HG02571 (cell line): Measurements from ENCODE around the gene PPP2R5B.

Source experiments
- ATAC-seq: cut with Tn5 transposase; IDR thresholded peaks from one replicate; pipeline ENCODE4 v1.9.1; 2021; ENCODE audit warnings: mild to moderate bottlenecking, moderate library complexity; ENCODE audit not compliant: unreplicated experiment

Gene PPP2R5B

DNA sequence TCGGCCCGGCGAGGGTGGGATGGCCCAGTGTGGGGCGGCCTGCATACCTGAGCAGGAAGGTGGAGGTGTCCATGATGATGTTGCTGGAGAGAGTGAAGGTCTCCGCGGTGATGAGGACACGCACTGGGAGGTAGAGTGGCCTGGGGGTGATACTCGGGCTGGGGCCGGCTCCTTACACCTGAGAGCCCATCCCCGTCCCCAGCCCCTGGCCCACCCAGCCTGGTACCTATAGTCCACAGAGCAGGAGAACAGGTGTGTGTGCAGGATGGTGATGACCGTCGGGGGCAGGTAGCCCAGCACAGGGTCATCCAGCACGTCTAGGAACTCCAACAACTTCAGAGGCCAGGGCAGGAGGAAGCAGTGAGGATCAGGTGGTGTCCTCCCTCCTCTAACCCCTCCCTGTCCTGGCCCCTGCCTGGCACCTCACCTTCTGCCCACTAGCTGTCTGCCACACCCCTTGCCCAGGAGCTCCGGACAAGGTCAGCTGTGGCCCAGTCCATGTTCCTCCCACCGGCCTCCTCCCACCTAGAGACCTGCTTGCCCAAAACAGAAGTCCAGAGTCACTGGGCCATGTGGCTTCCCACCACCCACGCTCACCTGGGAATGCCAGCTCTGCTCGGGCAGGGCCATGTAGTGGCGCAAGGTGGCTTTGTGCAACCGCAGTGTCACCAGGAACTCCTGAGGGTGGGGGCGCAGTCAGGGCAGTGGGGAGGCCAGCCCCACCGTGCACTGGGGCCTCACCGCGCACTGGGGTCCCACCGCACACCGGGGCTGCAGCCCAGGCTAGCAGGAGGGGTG is 18.8 kb upstream of the PPP2R5B start:
- ATAC-seq: no peak

DNA sequence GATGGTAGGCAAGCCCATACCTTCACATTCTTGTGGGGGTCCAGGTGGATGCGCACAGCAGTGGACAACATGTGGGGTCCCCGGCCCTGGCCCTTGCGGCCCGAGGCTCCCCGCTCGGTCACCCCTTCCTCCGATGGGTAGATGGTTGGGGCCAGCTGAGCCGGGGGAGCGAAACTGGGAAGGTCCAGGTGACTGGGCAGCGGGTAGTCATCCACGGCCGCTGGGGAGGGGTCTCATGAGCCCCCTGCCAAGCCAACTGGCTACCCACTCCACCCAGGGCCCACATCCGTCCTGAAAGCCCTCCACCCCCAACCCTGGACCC is 18.2 kb upstream of the PPP2R5B start:
- no peak for ATAC-seq

DNA sequence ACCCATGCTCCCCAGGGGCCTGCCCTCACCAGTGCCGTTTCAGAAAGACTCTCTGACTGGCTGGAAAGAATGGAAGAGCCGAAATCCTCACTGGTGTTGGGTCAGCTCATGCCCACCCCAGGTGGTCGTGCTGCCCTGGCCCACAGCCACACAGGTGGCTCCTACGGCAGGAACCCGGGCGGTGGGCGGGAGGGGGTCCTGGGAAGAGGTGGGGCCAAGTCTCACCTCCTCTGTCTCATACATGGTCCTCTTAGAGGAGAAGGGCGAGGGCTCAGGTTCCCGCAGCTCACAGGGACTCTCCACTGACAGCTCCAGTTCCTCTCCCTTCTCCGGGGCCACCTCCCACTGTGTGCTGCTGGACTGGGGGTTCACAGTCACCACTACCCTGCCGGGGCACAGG is 15.7 kb upstream of the PPP2R5B start:
- ATAC-seq: no peak

DNA sequence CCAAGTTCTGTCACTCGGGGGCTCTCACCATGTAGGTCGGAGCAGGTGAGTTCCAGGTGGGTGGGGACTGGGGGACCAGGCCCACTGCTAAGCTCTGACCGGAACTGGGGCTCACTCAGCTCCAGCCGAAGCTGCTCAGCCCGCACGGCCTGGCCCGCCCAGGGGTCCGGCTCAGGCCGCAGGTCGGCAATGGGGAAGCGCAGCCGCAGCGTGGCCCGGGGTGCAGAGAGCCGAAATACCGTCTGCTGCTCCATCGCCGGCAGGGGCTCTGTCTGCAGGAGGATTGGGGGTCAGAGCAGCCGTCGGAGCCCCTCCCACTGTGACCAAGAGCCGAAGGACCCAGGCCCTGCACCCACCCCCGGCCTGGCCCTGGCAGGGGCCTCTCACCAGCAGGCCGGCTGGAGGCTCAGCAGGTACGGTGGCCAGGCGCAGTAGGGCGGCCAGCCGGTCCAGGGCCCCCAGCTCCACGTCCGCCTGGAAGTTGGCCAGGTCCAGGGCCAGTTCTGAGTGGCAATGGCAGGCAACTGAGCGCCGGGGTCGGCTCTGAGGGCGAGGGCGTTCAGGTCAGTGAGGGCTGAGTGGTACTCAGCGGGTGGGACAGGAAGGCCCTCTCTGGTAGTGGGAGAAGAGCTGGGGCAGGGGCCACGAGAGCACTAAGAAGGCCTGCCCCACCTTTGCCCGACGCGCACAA is 14.7 kb upstream of the PPP2R5B start:
- ATAC-seq: no peak

DNA sequence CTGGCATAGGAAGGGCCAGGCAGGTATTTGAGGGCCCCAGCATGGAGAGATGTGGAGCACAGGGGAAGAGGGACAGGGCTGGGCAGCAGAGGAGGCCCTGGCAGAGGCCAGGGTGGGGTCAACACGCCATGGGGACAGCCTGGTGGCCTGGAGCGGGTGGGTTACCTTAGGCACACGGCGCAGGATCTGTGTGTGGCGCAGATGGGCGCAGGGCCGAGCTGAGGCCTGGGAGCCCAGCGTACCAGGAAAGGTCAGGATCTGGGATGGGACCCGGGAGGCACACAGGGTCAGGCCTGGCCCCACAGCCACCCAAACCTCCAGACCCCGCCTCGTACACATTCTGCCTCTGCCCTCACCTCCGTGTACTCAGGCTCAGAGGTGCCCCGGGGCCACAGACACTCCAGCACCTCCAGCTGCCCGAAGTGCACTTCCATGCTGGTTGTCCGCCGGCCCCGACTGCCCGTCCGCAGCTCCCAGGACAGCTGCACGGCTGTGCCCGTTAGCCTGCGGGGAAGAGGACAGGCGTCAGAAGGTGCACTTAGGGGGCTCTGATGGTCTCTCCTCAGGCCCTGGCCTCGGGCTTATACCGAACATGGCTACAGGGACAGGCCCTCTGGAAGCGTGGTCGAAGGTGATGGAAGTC is 13.9 kb upstream of the PPP2R5B start:
- no peak for ATAC-seq

DNA sequence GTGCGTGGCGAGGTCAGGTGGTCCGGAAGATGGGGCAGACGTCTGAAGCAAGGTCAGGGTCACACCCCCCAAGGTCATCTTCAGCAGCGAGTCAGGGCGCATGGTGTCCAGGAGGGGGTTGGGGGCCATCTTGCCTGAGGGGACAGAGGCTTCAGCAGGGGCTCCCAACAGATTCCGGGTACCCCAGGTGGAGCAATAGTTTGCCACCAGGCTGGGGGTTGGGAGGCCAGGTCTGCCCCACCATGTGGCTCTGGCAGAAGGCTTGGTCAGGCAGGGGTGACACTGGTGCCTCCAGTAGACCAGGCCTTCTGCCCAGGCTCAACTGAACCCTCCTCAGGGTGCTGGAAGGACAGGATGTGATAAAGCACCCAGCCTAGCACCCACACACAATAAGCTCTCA is 13.3 kb upstream of the PPP2R5B start:
- no peak for ATAC-seq

DNA sequence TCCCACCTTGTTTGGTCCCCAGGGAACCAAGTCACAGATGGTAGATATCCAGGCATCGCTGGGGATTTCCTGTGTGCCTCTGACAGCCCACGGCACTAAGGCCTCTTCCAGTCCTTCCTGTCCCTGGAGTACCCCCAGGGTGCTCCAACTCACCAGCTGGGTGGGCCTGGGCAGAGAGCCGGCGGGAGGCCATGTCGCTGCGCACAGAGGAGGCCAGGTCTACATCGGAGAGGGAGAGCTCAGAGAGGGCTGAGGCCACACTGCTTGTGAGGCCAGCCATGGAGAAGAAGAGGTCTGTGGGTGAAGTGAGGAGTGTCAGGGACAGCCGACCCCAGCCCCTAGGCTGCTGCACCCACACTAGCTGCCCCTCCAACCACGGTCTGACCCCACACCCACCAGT is 12.8 kb upstream of the PPP2R5B start:
- ATAC-seq: no peak

DNA sequence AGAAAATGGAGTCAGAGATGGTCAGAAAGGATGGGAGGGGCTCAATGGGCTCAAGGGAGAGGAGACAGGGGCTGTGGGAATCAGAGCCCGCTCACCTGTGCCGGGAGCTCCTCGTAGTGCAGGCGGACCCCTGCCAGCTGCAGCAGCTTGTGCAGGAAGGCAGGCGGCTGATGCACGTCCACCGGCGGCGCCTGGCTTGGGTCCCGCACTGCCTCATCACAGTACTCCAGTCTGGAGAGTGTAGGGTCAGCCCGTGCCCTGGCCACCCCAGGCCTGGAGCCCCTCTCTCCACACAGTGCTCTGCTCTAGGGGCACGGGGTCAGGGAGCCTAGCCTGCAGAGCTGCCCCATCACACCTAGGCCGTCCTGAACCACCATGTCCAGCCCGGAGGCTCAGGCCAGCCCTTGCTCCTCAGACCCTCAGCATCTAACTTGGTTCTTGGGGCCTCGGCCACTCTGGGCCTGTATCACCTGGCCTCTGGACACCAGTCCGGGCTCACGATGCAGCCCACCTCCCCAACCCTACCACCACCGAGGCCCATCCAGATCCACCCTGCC is 11.2 kb upstream of the PPP2R5B start:
- ATAC-seq: no peak

DNA sequence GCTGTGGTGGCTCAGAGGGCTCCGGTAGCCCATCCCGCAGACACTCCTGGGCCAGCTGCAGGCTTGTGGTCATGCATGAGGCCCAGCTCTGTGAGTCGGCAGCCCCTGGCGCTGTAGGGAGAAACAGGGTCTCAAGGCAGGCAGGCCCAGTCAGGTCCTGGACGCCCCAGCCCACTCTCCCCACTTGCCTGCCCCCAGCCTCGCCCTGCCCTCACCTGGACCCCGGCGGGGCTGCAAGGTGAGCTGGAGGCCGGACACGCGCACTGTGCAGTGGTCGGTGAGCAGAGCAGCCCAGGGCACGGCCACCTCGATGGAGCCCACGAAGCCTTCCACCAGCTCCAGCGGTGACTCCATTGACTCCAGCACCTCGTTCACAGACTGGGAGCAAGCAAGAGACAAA is 10.4 kb upstream of the PPP2R5B start:
- ATAC-seq: no peak

DNA sequence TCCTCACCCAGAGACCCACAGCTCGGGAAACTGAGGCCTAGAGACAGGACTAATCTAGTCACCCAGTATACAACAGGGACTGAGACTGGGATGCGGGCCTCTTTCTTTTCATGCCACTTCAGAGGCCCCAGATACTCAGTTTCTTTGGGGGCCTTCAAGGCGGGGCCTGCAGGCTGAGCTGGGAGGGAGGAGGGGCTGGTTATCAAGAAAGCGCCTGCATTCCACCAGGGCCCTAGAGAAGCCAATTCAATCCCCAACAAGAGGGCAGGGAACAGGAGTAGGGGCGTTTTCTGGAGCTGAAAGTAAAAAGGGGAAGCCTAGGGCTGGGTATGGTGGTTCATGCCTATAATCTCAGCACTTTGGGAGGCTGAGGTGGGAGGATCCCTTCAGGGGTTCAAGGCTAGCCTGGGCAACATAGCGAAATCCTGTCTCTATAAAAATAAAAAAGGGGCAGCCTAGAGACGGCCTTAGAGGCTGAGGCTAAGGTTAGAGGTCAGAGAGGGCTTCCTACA is 9.1 kb upstream of the PPP2R5B start:
- ATAC-seq: no peak

DNA sequence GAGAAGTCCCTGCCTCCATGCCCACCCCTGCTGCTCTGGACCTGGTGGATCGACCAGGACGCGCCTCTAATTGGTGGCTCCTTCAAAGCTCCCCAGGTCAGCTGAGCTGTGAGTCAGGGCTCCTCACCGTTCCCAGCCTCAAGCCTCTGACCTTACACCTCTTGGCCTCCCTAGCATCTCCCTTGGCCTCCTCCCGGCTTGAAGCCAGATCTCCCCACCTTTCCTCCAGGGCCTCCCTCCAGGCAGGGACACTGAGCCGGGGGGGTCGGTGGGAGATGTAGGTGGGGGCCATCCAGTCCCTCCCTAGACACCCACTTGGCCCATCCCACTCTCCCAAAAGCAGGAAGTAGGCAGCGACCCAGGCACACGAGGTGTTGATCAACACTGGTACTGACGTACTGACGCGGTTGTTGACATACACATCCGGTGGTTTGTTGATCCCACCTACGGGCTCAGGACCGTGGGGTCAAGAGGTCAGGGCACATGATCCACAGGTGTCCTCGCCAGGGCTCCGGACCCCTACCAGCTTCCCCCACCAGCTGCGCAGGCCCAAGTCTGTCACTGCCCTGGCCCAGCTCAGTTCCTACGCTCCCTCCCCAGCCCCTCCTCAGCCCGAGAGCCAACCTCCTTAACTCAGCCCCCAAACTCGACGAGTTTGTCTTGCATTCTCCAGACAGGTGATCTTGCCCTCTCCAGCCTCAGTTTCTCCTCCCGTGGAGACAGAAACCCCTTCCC is 8.3 kb upstream of the PPP2R5B start:
- ATAC-seq: no peak

DNA sequence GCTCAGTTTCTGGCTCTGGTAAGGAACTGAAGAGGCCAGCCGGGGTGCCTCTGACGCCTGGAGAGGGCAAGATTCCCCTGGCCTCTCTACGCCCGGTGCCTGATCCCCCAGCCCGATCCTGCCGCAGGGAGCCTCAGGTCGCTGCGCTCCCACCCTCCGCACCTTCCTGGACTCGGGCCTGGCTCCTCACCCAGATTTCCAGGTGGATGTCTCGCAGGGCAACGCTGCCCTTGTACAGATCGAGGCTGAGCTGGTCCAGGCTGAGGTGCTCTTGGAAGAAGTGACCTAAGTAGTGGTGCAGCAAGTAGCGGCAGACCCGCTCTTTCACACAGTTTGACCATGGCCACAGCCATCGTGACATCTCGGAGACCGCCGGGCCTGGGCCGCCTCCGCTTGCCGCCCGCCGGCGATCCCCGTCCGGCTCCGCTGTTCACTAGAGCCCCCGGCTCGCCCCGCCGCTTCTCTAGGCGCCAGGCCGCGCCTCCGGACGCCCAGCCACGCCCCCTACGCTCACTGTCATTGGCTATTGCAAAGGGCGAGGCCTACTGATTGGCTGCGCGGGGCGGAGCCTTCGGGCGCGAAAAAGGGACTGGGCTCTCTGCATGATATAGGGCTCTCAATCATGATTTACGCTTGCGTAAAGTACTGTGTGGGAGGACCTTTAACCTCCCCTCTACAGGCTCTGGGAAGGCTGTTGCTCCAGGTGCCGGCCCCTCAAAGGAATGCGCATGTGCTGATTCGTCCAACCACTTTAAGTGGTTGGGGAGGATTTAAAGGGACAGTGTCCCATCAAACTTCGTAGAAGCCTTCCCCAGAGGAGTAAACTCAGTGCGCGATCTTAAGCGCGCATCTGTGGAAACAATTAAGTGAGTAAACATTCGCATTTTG is 7.5 kb upstream of the PPP2R5B start, which contains the start of gene ATG2A:
Gene ATG2A, minus strand, starts transcription at position 435 of the 888 bp plus-strand sequence. Its CDS starts 74 bp downstream, at position 361.
- peak; percentile 94 for ATAC-seq

DNA sequence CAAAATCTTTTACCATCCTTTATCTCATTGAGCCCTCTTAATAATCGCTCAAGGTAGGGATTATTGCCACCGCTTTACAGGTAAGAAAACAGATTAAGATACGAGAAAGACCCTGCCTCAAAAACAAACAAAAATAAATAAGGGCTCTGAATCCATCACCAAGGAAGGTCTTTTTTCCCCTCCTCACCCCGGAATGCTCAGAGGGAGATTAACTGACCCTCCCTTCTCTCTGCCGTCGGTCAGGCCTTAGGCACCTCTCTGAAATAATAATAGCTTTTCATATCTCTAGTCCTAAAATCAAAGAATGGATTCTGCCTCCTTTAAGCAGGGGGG is 6.9 kb upstream of the PPP2R5B start:
- ATAC-seq: no peak

DNA sequence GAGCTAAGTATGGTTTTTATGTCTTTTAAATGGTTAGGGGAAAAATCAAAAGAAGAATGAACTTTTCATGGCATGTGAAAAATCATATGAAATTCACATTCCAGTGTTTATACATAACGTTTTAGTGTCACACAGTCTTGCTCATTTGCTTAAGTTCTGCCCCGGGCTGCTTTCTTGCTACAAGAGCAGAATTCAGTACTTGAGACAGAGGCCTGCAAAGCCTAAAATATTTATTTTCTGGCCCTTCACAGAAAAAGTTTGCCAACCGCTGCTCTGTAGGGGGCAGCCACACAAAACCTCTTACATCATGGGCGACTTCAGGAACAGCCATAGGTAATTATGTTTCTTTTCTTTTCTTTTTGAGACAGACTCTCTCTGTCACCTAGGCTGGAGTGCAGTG is 6.5 kb upstream of the PPP2R5B start:
- ATAC-seq: no peak

DNA sequence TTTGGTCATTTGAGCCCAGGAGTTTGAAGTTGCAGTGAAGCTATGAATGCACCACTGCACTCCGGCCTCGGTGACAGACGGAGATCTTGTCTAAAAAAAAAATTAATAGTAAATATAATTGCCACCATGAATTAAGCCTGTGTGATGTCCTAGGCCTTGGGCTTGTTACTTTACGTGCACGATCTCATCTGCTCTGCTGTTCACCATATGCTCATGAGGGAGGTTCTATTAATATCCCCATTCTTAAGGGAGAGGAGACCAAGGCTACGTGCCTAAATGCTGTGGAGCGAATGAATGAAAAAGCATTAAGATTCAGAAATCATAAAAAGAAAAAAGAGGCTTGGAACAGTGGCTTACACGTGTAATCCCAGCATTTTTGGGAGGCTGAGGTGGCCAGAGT is 4.9 kb upstream of the PPP2R5B start:
- no peak for ATAC-seq

DNA sequence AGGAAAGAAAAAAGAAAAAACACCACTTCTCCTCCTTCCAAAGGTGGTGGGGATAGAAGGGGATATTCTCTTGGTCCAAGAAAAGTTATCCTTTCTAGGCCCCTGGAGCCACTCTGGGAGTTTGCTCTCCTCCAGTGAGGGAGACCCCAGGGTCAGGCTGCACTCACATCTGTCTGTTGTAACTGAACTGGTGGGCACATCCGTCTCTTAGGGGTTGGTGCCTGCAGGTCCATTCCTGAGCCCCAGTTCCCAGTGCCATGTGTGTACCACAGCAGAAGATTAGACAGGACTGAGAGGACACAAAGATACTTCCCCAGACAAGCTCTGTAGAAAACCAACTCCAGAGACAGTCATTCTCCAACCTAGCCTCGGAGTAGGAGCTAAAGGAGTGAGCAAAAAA is 4.4 kb upstream of the PPP2R5B start:
- no peak for ATAC-seq

DNA sequence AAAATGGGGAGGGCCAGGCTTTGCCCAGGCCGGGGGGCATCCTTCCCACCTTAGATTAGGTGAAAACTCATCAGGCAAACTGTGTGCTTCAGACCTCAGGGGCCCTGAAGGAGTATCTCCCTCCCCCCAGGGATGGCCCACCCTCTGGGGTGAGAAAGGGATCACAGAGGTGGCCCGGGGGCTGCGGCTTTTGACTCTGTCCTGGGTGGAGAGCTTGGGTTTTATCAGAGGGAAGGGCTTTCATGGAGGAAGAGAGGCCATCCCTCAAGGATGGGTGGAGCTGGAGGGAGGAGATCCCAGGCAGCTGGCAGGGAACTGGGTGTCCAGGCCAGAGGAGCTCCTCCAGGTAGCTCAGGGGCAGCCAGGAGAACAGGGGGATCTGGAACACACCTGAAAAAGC is 3.1 kb upstream of the PPP2R5B start:
- no peak for ATAC-seq

DNA sequence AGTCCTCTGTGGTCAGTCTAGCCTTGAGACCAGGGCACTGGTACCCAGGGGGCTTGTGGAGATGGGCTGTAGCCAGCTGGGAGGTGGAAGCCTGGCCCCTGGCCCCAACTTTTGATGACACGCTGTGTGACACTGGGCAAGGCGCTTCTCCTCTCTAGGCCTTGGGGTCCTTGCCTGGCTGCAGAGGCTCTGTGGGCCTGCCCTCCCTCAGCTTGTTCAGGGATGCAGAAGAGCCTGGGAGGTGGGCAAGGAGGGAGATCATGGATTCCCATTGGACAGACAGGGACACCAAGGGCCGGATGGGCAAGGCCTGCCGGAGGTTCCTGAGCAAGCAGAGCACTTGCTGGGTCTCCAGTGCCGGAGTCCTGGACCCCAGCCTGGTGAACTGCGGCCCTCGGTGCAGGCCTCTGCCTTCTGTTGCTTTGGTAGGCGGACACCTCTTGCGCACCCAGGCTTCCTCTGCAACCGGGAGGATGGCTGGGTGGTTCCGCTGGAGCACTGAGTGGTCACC is 1.3 kb upstream of the PPP2R5B start:
- ATAC-seq: no peak

DNA sequence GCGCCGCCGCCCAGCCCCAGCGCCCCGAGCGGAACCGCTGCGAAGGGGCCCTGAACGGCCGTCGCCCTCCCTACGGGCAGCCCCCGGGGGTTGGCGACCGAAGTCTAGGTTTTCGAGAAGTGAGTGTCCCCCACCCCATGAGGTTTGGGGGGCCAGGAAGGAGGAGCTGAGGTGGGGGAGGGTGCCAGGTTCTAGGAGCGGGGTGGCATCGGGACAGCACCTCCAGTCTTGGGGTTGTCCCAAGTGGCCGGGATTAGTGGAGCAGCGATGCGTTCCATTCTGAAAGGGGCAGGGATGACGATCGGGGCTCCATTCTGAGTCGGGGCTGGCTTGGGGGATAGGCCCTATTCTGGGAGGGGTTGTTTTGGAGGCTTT is 408 bp downstream of the PPP2R5B start:
- no peak for ATAC-seq
